HG02870 (cell line): ENCODE data around the gene FAM124A.

Experiments used
- ATAC-seq: cut with Tn5 transposase; IDR thresholded peaks from one replicate; pipeline ENCODE4 v1.9.1; 2021; ENCODE audit warnings: mild to moderate bottlenecking, moderate library complexity; ENCODE audit not compliant: unreplicated experiment

FAM124A gene, protein sequence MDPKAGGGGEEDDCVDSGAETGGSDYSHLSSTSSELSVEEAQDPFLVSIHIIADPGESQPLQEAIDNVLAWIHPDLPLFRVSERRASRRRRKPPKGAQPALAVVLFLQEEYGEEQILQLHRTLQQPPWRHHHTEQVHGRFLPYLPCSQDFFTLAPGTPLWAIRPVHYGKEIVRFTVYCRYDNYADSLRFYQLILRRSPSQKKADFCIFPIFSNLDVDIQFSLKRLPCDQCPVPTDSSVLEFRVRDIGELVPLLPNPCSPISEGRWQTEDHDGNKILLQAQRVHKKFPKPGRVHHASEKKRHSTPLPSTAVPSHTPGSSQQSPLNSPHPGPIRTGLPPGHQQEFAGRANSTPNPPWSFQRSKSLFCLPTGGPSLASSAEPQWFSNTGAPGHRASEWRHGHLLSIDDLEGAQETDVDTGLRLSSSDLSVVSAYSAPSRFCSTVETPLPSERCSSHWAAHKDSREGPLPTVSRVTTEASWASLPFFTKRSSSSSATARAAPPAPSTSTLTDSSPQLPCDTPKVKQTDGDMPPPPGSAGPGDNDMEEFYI

GRCh38 chr13:51222037-51222685, at the start of gene FAM124A:
TSS of gene FAM124A (plus strand) at chr13:51222398. CDS start at chr13:51222502, 104 bp downstream.
- ATAC-seq = peak; percentile 57

DNA sequence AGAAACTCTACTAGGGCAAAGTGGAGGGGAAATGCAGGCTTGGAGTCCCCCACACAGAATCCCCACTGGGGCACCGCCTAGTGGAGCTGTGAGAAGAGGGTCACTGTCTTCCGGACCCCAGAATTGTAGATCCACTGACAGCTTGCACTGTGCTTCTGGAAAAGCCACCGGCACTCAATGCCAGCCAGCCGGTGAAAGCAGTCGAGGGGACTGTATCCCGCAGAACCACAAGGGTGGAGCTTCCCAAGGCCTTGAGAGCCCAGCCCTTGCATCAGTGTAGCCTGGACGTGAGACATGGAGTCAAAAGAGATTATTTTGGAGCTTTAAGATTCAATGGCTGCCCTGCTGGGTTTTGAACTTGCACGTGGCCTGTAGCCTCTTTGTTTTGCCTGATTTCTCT, 47.2 kb upstream of the FAM124A start:
- no peak for ATAC-seq

DNA sequence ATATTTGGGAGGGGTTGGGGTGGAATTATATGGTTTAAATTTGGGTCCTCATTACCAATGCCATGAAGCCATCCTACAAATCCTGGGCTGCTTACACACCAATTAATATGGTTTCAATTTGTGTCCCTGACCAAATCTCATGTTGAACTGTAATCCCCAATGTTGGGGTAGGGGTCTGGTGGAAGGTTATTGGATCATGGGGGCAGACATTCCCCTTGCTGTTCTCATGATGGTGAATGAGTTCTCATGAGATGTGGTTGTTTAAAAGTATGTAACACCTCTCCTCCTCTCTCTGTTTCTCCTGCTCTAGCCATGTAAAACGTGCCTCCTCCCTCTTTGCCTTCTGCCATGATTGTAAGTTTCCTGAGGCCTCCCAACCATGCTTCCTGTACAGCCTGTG, 46.6 kb upstream of the FAM124A start:
- ATAC-seq = no peak

GRCh38 chr13:51177188-51177587, 45.0 kb upstream of the FAM124A start:
- ATAC-seq = no peak

GRCh38 chr13:51178456-51179074, 43.6 kb upstream of the FAM124A start:
- ATAC-seq = no peak

DNA sequence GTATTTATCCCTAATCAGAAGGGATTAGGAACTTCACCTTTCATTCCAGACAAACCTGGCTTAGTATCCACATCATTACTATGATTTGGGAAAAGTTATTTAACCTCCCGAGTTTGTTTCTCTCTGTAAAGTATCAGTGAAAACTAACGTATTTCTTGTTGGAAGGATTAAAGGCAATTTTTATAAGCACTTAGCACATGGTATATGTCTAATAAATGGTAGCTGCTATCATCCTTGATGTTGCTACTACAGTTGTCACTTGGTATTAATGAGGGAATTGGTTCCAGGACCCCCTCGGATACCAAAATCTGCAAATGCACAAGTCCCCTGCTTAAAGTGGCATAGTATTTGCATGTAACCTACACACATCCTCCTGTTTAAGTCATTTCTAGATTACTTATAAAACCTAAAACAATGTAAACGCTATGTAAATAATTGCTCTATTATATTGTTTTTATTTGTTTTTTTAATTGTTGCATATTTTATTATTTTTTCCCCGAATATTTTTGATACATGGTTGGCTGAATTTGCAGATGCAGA, 42.7 kb upstream of the FAM124A start:
- no peak for ATAC-seq

DNA sequence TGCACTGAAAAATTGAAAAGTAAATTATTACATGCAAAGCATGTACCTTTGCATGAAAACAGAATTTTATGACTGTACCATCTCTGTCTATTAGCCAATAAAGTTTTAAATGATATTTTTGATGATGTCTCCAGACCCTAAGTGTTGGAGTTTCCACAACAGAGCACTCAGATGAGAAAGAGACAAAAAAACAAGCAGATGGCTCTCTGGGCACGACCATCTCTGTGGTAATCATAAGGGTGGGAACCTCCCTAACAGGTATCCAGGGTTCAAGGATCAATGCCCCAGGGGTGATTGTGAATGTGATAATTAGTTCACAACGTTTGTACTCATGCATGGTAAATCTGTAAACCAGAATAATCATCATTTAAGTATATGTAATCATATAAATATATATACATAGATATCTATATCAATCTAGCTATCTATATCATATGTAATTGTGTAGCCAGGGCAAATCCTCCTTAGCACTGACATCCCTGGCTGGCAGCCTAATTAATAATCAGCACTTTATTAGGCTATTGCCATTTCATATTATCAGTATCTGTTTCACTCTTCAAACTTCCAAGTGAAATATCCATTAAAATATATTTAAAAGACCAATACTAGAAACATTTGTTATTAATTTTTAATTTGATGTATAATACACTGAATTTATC, 41.2 kb upstream of the FAM124A start:
- no peak for ATAC-seq

DNA sequence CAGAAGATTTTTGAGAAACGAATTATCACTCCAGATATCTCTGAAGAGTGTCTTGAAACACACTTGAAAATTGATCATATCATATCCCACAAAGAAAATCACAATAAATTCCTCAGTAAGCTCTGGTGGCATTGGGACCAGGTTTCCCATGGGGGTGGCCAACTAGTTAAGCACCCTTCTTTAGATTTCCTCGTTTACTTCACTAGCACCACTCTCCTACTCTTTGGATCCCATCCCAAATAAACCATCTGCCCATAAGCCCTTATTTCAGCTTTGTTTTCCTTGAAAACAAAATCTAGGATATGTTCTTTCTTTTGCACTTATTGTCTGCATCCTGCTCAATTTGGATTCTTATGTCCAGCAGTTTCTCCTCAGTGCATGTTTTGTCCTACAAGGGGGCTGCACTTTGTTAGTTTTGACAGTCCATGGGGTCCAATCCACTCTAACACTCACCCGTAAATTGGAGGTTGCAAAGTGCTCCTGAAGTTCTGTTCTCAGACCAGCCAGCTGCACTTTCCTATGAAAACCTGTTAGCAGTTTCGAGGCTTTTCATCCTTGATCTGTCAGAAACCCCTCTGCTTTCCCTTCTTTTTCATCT, 40.3 kb upstream of the FAM124A start:
- ATAC-seq = no peak

GRCh38 chr13:51191743-51192142, 30.5 kb upstream of the FAM124A start:
- no peak for ATAC-seq

DNA sequence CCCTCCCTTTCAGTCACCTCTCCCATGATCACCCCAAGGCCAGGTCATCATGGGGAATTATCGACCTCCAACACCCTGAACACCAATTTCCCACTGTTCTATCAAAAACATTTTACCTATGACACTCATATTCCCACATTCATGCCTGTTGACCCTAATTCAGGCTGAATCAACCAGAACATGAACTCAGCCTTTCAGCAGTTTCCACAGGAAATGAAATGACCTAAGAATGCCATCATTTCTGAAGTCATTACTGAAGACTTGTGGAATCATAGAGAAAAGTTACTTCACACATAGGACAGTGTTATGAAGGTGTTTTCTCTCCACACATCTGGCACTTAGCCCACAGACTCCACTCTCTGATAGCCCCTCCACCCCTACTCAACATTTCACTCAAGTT, 29.9 kb upstream of the FAM124A start:
- no peak for ATAC-seq

- no peak for ATAC-seq
Observed at GRCh38 chr13:51193387-51193786, 28.8 kb upstream of the FAM124A start.

DNA sequence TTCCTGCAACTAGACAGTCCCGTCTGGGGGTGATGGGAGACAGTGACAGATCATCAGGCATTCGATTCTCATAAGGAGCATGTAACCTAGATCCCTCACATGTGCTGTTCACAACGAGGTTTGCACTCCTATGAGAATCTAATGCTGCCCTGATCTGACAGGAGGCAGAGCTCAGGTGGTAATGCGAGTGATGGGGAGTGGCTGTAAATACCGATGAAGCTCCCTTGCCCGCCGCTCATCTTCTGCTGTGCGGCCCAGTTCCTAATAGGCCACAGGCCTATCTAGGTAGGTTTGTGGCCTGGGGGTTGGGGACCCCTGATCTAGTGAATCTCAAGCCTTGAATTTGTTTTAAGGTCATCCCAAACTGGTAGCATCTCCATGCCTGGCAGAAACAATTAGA, 27.3 kb upstream of the FAM124A start:
- ATAC-seq = no peak

DNA sequence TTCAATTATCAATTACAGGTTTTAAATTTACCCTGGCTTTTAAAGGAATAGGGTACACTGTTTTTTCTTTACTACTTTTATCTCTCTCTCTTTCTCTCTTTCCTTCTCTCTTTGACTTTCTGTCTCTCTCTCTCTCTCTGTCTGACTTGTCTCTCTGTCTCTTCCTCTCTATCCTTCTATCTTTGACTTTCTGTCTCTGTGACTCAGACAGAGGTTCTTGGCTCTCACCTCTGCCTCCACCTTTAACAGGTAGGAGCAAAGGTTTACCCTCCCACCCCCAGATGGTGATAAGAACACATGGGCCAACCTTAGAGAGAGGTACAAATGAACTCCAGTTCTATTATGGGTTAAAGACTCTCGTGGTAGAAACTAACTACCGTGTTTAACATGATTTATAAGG, 20.3 kb upstream of the FAM124A start:
- ATAC-seq = no peak

DNA sequence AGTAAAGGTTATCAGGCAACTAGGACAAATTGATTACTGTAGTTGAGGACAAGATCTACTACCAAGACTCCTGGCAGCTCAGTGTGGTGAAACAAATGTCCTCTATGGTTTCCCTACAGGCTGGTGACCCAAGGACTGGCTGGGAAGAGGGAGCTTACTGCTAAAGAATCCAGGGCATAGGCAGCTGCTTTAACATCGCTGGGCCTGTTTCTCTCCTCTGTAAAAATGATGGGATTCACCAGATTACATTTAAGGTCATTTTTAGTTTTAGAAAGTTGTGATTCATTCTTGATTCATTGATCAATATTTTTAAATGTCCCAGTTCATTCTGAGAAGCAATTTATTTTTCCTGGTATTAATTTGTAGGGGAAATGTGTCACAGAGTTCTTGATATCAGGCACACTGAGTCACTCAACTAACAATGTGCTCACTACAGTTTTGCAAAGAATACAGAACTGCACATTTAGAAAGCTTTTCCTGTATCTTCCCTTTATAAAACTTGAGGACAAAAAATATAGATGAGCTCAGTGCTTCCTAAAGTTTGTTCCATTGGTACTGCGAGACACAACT, 19.6 kb upstream of the FAM124A start:
- no peak for ATAC-seq

- ATAC-seq = no peak
Observed at GRCh38 chr13:51206584-51206983, 15.6 kb upstream of the FAM124A start.

DNA sequence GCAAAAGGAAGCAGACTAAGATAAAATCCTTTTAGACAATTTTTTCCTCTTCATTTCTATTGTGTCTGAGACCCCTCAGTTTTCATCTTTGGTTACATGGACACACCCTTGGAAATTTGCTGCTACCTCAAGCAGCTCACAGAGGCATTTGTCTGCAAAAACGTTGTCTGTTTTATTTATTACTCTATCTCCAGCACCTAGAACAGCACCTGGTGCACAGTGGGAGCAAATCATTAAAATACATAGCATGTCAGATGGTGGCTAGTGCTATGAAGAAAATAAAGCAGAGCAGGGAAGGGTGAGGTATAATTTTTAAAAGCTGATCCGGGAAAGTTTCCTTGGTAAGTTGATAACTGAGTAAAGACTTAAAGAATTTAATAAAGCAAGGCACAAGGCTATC, 14.3 kb upstream of the FAM124A start:
- no peak for ATAC-seq

DNA sequence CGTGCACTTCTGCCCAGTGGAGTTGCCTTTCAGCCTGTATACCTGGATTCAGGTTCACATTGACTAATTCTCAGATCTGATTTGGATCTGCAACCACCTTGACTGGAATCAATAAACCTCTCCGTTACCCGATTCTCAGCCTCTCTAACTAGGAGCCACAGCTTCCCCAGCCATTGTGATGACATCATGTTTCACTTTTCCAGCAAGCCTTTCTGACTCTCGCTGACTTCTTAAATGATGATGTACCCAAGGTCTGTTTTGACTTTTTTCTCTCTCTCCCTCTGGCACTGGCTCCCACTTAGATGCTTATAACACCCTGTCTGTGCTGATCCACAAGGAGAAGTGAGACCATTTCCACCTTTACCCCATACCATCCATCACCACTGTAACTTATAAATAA, 13.5 kb upstream of the FAM124A start:
- no peak for ATAC-seq

DNA sequence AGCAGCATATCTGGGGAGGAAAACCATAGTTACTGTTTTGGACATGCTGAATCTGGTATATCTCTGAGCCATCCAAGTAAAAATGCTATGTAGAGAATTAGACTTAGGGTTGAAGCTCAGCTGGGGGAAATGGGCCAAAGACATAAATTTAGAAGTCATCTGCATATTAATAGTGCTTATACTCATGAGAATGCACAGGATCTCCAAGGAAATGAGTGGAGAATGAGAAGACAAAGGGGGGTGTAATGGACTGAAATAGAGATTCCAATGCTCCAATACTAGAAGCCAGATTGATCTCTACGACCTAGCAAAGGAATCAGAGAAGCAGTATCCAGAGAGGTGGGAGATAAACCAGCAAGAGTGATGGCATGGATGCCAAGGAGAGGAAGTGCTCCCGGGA, 10.3 kb upstream of the FAM124A start:
- no peak for ATAC-seq

- ATAC-seq = no peak
Observed at GRCh38 chr13:51212758-51213157, 9.4 kb upstream of the FAM124A start.

DNA sequence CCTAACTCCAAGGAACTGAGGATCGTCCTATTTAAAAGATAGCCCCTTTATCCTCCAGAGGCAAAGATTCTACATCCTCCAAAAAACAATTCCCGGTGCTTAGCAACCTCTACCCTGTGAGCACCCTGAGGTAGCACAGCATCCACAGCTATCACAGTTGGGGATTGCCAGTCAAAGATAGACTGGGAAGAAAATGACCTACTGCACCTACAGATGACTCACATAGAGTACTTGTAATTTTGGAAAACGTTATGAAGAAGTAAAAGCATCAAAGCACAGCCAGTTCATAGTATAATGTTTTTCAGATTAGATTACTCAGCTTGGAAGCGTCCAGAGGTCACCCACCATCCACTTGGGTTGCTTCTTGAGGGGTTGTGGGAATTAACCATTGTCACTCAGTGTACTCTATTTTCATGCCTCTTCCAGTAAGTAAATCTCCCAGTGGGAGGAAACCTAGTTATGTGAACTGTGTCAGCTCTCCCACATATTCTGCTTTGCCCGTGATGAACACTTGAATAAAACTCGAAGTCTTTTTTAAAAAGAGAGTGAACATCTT, 8.9 kb upstream of the FAM124A start:
- no peak for ATAC-seq
